GM19239 (cell line): Measurements from ENCODE around the gene RASSF5.
"Not testable (repeated sequence)": the region's sequence is repeated elsewhere in the genome, so short reads cannot be mapped to it uniquely, and the experiment has no call there.

ENCODE experiments used
- DNase-seq: peaks from one replicate; pipeline ENCODE4 v3.0.0; 2011; ENCODE audit warnings: low spot score; ENCODE audit not compliant: insufficient read length
- FAIRE-seq: peaks from 2 replicates; lab custom pipeline; 2011; peaks lifted over from hg19 to GRCh38; lab: Jason Lieb, UNC

The RASSF5 gene

DNA sequence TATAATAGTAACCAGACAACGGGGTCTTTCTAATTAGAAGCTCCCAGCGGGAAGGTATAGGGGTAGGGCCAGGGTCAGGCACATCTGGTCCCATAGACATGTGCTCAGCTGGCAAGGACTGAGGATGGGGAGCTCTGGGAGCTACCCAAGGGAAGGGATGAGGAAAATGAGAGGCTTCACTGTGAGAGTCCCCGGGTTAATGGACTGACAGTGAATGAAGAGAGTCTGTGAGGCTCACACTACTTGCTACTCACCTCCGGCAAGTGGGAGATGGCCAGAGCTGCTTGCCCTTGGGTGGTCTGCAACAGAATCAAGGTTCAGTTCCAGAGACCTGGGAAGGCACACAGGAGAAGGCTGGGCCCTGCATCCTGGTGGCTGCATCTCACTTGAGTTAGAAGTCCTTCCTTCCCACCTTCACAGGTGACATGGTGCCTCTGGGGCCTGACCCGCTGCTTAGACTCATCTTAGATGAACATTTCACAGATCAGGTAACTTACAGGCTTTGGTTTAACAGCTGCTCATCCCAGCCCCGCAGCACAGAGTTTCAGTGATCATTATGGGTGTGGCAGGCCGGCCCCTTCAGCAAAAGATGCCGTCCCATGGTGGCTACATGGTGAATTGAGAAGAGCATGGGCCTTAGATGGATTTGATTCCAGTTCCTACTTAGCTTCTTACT, 73.2 kb downstream of the RASSF5 start:
- FAIRE-seq: no peak

DNA sequence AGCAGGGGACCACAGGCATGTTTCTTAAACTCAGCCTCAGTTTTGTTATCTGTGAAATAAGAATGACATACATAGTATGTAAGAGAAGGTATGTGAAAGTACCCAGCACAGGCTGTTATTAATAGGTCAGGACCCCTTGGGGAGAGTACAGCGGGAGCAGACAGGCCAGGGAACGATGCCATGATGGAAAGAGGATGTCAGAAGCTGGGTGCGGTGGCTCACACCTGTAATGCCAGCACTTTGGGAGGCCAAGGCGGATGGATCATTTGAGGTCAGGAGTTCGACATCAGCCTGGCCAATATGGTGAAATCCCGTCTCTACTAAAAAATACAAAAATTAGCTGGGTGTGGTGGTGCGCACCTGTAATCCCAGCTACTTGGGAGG, 73.8 kb downstream of the RASSF5 start:
- FAIRE-seq, DNase-seq: not testable (repeated sequence)

More for the DNA sequence above, 73.2 kb downstream of the RASSF5 start:
- no peak for DNase-seq

DNA sequence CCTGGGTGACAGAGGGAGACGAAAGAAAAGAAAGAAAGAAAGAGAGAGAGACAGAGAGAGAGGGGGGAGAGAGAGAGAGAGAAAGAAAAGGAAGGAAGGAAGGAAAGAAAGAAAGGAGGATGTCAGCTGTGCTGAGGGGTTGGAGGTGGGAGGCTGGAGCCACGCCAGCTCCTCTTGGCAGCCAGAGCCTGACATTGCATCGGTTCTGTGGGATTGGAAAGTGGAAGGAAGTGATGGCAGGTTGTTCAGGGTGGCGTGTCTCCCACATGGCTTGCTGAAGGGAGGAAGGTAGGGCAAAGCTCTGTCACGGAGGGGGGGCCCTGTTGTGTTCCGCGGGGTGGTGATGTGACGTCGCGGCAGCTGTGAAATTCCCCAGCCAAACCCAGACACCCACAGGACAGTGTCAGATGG, 74.2 kb downstream of the RASSF5 start:
- FAIRE-seq (no peak), DNase-seq (no peak)

DNA sequence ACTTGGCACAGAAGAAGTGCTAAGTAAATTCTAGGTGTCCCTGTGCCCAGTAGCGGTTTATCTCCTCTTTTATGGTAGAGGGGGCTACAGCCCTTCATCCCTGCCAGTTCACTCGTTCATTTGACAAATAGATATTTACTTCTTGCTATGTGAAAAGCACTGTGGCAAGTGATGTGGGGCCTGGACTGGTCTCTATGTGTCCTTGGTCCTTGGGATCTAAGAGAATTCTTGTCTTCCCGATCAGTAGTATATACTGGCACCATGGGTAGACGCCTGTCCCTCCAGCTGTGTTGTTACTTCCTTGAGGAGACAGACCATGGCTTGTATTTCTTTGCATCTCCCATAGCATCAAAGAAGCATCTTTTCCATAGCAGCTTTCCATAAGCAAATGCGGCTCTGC, 75.2 kb downstream of the RASSF5 start:
- DNase-seq: no peak

DNA sequence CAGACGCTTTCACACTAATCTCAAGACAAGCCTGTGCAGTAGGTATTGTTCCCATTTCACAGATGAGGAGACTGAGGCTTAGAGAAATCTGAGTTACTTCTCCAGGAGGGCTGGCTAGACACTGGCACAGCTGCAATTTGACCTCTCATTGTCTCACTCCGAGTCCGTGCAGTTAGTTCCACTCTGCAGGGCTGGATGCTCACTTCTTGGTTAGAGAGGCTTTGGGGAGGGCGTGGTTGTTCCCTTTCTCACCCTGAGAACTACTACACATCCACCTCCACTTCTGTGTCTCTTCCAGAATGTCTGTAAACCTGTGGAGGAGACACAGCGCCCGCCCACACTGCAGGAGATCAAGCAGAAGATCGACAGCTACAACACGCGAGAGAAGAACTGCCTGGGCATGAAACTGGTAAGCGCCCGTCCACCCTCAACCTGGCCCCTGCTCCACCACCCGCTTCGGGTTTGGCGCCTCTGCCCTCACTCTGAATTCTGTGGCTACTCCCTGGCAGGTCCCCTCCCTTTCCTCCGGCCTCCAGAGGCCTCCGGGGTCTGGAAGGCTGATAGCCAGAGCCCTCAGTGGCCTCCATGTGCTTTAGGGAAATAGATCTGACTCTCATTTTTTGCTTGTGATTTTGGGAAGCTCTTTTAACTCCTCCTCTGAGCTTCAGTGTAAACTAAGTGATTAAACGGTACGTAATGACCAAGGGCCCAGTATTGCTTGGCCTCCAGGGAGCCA, 75.8 kb downstream of the RASSF5 start:
- FAIRE-seq: no peak
- no peak for DNase-seq

More for the DNA sequence above, 75.2 kb downstream of the RASSF5 start:
- no peak for FAIRE-seq

DNA sequence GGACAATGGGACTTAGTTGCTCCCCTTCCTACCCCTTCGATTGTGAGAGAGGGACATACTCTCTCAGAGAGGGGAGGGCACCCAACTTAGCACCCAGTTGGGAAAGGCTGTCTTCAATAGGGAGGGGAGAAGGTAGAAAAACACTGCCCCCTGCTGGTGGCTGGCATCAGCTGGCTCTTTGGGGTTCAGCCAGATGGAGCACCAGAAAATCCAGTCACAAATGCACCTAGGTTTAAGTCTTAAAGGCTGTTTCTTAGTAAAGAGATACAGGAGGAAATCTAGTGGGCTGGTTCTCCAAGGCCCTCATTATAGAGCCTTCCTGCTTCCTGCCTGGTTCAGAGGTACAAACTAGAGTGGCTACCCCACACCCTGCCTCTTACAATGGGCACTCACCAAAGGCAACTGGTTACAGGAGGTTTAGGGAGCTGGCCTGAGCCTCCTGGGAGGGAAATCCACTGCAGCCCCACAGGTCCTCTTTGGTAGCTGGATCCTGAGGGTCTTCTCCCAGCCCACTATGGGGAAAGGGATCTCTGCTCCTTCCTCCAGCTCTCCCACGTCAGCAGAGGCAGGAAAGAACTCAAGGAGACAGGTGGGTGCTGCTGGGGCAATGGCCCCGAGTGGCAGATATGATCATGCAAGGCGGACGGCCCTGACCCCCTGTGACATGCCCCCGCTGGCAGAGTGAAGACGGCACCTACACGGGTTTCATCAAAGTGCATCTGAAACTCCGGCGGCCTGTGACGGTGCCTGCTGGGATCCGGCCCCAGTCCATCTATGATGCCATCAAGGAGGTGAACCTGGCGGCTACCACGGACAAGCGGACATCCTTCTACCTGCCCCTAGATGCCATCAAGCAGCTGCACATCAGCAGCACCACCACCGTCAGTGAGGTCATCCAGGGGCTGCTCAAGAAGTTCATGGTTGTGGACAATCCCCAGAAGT, 76.6 kb downstream of the RASSF5 start:
- peak; percentile 40 for FAIRE-seq
- DNase-seq: peak; percentile 68

DNA sequence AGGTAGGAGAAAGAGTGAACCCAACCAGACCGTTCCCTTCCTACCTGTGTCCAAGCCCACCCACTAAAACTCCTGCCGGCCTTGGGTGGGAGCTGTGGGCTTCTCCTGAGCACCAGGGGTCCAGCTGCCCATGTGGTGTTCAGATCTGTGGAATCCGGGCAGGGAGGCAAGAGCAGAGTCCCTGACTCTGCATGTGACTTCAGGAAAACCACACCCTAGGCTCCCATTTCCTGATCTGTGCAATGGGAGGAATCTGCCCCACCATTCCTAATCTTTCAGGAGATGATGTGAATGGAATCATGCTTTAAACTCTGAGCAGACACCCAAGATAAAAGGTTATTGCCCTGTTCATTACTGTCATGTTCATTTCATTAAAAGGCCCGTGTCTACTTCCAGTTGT, 77.4 kb downstream of the RASSF5 start:
- no peak for DNase-seq
- no peak for FAIRE-seq

DNA sequence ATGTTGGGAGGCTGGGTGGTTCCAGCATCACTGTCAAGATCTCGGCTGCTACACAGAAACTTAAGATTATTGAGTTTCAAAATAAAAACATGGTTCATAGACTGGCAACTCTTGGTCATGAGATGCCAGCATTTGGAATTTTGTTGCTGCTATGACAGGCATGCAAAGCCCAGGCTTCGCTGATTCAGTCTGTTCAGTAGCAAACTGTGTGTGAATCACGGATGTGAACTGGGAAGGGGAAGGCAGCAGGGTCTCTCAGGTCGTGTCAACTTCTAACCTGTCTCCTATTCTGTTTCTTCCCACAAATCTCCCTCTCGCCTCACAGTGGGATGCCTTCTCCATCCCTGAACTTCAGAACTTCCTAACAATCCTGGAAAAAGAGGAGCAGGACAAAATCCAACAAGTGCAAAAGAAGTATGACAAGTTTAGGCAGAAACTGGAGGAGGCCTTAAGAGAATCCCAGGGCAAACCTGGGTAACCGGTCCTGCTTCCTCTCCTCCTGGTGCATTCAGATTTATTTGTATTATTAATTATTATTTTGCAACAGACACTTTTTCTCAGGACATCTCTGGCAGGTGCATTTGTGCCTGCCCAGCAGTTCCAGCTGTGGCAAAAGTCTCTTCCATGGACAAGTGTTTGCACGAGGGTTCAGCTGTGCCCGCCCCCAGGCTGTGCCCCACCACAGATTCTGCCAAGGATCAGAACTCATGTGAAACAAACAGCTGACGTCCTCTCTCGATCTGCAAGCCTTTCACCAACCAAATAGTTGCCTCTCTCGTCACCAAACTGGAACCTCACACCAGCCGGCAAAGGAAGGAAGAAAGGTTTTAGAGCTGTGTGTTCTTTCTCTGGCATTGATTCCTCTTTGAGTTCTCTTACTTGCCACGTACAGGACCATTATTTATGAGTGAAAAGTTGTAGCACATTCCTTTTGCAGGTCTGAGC, 79.4 kb downstream of the RASSF5 start:
- FAIRE-seq: no peak
- DNase-seq: no peak

DNA sequence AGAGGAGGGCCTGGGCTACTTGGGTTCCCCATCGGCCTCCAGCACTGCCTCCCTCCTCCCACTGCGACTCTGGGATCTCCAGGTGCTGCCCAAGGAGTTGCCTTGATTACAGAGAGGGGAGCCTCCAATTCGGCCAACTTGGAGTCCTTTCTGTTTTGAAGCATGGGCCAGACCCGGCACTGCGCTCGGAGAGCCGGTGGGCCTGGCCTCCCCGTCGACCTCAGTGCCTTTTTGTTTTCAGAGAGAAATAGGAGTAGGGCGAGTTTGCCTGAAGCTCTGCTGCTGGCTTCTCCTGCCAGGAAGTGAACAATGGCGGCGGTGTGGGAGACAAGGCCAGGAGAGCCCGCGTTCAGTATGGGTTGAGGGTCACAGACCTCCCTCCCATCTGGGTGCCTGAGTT, 80.6 kb downstream of the RASSF5 start:
- no peak for FAIRE-seq
- DNase-seq: no peak

DNA sequence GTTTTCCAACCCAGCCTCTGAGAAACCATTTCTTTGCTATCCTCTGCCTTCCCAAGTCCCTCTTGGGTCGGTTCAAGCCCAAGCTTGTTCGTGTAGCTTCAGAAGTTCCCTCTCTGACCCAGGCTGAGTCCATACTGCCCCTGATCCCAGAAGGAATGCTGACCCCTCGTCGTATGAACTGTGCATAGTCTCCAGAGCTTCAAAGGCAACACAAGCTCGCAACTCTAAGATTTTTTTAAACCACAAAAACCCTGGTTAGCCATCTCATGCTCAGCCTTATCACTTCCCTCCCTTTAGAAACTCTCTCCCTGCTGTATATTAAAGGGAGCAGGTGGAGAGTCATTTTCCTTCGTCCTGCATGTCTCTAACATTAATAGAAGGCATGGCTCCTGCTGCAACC, 81.2 kb downstream of the RASSF5 start:
- FAIRE-seq: no peak
- DNase-seq: no peak

DNA sequence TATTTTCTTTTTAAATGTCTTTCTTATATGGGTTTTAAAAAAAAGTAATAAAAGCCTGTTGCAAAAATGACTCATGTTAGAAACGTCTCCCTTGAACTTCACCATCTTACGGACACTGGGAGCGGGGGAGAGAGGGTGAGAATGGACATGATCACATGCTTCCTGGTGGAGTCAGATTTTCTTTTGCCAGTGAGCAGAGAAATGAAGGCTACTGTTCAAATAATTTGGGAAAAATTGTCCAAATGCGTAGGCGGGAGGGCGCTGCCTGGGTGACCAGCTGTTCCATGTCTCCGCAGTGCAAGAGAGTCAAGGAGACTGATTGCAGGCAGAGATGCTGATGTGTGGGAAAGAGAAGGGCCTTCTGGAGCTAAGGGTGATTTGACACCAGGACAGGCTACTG, 81.9 kb downstream of the RASSF5 start:
- no peak for FAIRE-seq
- DNase-seq: no peak

DNA sequence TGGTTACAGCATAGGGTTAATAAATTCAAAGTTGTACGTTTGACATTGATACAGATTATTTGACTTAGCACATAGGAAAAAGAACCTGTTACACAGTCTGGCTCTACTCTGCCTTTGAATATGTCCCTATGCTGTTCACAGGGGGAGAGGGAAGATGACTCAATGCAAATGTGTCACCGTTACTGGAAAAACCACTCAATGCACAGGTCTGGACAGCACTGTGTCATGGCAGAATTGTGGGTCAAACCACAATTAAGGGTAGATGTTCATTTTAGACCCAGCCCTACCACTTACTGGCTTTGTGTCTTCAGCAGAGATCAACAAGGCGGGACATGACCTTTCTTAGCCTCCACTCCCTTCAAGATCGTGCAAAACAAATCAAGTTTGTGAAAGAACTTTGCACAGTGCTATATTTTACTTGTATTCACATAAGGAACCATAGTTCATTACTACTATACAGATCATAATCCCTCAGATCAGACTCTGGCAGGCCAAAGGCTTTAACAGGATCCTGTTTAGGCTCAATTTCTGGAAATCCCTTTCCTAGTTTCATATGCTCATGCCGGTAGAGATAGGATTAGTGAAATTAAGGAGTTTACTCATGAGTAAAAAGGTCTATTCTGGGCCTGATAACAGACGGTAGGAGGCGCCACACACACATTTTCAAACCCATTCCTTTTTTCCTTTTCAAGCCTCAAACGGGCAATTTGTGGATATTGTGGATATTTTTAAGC, 82.9 kb downstream of the RASSF5 start:
- DNase-seq (no peak), FAIRE-seq (no peak)

DNA sequence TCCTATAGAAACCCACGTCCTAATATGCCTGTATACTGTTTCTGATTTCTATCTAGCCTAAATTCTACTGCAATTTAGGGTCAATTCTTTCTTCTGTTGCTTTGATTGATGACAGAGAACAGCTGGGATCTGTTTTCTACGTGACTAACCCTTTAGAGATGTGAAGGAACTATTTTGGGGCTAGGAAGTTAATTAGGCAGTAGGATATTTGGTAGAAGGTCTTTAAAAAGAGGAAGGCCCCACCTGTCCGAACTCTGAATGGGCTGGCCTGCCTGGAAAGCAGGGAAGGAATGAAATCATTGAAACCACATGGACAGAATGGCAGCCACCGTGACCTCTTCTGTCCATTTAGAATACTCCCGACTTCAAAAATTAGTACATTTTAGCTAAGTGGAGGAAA, 83.9 kb downstream of the RASSF5 start:
- DNase-seq: no peak
- FAIRE-seq: no peak

DNA sequence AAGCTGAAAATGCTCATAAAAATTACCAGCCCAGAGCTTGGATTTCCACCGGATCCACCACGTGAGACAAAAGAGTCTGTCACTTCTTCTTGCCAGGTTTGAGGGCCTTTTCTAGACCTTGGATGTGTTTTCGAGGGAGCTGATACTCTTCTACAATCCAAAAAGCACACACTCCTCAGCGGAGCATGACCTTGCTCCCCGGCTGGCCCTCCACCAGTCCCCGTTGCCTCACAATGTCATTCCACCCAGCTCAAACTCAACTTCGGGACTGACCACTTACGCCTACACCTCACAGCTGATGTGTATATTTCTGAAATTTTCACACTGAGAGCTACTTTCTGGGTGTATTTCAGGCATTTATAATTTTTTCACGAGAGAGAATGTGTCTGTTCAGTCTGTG, 84.4 kb downstream of the RASSF5 start:
- FAIRE-seq (no peak), DNase-seq (no peak)

DNA sequence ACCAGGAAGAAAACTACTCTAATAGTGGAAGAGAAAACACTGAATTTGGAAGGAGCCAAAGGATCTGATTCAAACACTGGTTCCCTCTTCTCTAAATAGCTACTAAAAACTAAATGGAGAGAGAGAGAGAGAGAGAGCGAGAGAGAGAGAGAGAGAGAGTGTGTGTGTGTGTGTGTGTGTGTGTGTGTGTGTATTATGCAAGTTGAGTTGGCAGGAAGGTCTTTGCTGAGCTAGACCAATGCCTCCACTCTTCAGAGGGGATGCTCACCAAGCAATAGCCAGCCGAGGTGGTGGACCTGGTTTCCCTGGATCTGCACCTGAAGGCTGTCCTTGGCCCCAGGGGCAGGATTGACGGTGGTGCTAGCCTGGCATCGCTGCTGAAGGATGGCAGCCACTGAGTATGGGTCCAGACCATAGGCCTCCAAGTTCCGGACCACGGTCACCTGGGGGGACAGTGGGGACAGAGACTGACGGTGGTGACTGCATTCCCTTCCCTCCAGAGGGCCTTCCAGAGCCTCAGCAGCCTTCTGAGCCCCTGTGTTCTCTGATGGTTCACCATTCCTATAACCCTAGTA, 86.1 kb downstream of the RASSF5 start:
- no peak for FAIRE-seq
- DNase-seq: no peak

DNA sequence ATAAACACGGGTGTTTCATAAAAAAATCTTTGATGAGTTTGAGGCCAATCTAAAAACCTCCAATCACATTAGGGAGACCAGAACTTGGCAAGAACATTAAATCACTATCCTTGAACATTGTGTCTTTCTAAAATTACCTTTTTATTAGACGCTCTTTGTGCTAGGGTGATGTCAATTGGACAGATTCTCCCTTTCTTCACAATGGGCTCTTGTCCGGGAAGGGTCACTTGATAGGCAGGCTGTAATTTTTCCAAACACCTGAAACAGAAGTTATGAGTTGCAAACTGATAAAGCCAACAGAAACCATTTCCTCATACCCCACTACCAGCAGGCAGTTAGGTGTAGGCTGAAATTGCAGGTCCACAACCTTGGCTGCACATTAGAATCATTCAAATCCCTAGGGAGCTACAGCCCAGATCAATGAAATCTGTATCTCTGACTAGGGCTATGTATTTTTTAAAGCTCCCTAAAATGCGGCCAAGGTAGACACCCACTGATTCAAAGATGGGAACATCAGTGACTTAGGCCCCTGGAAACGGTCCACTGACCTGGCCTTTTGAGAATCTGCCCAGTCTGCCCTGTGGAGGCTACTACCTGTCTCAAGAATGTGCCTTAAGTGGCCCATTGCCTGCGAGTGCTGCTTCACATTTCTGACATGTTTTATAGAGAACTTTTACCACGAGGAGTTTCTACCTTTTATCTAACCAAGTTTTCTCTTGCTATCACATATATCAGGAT, 88.4 kb downstream of the RASSF5 start:
- DNase-seq (no peak), FAIRE-seq (no peak)

DNA sequence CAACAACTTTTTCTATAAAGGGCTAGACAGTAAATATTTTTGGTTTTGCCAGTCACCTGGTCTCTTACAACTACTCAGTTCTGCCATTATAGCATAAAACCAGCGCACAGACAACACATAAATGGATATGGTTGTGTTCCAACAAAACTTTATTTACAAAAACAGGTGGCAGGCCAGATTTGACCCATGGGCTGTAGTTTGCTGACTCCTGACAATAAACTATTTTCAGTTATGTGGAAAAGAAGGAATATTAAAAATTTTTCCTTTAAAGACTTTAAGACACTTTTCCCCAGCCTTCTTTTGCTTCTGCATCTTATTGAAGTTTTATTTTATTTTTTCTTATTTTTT, 89.0 kb downstream of the RASSF5 start:
- FAIRE-seq (no peak), DNase-seq (no peak)

DNA sequence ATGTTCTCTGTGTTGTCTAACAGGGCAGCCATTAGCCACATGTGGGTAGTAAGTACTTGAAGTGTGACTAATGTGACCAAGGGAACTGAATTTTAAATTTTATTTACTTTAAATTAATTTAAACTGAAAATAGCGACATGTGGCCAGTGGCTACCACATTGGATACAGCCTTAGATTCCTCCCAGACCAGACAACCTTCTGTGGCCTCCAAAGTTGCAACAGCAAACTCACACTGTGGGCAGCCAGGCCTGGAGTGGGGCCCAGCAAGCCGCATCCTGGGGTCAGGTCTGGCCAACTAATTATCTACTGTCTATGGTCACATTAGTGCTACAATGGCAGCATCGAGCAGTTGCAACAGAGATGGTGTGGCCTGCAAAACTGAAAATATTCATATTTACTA, 93.2 kb downstream of the RASSF5 start:
- DNase-seq: no peak
- FAIRE-seq: no peak
